HG03175 (cell line): Measurements from ENCODE around the gene RNF217.

Source experiments
- ATAC-seq: cut with Tn5 transposase; IDR thresholded peaks from one replicate; pipeline ENCODE4 v1.9.1; 2021; ENCODE audit warnings: mild to moderate bottlenecking, moderate library complexity; ENCODE audit not compliant: unreplicated experiment

Gene RNF217

DNA sequence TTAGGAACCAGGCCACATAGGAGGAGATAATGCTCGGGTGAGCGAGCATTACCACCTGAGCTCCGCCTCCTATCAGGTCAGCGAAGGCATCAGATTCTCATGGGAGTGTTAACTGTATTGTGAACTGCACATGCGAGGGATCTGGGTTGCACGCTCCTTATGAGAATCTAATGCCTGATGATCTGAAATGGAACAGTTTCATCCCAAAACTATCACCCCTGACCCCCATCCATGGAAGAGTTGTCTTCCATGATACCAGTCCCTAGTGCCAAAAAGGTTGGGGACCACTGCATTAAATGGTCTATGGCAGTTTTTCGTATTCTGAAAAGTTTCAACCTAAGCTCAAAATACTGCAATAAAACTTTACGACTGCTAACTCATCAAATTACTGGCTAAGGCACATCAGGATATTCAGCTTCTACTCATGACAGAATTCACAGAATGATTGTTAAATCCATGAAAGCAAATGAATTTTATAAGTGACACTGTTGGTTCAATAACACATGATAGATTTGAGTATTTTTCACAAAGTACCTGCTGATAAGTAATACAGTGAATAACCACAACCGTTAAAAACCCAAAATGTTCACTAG is 25.9 kb downstream of the RNF217 start:
- ATAC-seq: no peak

DNA sequence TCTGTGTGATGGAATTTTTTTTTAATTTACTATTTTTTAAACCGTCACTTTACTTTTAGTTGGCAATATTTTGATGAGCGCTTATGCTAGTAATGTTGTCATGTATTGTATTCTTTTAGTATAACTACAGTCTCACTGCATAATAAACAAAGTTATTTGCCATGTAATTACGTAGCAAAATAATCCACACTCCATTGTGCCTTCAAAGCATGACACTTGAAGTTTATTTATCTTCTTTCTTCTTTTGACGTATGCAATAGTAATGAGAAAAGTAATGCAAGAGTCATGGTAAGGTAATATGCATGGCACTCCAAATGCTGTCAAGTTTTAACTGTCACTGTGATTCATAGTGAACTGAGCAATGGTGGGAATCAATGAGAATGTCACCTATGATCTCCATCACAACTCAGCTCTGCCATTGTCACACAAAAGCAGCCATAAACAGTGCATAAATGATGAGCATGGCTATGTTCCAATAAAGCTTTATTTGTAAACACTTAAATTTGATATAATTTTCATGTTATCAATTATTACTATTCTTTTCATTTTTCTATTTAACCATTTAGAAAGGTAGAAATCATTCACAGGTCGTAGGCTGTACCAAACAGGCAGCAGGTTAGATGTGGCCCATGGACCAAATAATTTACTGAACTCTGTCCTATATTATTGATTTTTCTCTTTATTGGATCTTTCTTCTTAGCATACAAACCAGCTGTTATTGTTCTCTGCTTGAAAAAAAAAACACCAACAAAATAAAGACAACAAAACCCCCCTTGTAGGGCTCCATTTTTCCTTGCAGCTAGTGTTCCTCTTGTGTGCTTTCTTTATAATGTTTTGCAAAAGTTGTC is 27.1 kb downstream of the RNF217 start:
- ATAC-seq: no peak

GRCh38 chr6:124990988-124991387 is 28.8 kb downstream of the RNF217 start:
- ATAC-seq: no peak

GRCh38 chr6:124991764-124992295 is 29.6 kb downstream of the RNF217 start:
- no peak for ATAC-seq

- no peak for ATAC-seq
These were observed 31.1 kb downstream of the RNF217 start for GRCh38 chr6:124993327-124993726.

DNA sequence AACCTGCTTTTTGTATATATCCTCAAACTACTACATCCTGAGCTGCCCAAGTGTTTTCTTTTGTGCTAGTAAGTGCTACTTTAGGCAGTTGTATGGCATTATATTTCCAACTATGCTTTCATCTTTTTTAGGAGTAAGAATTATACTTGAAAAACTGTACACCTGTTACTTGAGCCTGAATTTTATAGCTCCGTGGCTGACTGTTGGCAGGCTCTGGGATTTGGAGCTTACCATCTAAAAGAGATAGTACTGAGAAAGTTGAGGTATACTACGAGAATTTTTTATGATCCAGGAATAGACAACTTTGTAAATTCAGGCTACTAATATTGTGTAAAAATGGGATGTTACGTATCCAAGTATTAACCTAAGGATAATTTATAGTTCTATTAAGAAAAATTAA is 32.4 kb downstream of the RNF217 start:
- ATAC-seq: no peak

- no peak for ATAC-seq
These were observed 32.9 kb downstream of the RNF217 start for GRCh38 chr6:124995131-124995530.

GRCh38 chr6:124995645-124996325 is 33.5 kb downstream of the RNF217 start:
- no peak for ATAC-seq

- ATAC-seq: no peak
These were observed 34.2 kb downstream of the RNF217 start for GRCh38 chr6:124996411-124996810.

DNA sequence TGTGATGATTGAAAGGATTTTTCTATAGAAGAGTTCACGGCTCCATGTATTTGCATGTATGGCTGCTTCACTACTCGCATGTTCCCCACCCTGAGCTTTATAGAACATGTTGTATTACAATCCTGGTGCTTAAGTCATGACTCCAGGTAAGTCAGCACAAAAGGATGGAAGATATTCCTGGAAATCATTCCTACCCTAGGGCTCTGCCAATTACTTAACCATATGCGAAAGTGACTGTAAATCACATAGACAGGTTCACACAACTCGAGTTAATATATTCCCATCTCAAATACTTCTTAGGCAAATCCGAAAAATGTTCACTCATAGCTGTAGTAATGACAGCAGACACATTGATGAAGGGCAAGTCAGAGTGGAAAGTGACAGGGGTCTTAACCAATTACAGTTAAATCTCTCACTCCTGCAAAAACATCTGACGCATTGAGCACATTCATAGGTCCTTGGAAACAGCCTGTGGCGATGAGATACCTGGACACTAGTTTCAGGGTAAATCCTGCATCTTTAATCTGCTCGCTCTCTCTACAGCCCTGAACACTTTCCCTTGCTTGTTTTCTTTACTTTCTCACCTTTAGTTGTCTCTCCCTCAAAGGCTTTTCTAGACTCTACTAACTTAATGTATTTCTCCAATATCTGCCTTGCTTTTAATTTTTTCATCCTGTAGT is 35.1 kb downstream of the RNF217 start:
- ATAC-seq: no peak

- no peak for ATAC-seq
These were observed 37.0 kb downstream of the RNF217 start for GRCh38 chr6:124999105-124999764.

DNA sequence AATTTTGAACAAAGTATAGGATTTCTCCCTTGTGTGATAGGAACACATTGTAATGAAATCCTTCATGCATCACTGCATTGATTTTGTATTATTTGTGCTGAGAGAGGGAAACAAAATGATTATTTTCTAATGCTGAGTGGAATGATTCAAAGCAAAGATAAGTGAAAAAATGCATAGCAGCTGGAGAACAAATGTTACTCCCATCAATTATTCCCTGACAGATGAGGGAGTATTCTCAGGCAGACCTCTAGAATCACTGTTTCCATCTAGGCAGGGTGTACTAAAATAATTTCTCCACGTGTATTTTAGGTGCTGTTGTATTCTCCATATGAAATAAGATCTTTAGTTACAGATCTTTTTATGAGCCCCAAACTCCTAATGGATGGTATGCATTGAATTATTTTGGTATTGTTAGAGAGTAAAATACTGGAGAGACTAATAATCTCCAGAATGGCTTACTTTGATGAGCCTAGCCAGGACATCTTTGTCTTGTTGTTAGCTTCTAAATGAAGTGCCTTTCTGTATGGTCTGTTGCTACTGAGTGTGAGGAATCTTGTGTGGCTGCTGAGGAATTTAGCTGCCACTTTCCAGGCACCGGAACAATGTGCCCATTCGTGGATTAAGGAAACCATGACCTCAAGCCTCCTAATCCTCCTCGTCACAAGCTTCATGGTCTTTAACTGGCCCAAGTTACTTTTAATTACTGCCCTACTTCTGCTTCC is 39.6 kb downstream of the RNF217 start:
- ATAC-seq: no peak

DNA sequence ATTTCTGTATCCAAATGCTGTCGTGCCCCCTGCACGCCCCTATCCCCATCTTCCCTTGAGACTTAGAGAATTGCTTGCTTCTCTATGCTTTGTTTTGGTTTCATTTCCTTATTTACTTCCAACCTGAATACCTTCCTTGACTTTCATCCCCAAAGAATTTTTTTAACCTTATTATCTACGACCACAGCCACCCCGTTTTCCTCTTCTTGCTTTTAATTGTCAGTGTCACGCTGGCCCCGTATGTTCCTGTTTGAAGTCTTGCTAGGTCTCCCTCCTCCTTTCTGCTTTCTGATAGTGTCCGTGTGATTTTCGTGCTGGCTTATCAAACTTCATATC is 40.1 kb downstream of the RNF217 start:
- no peak for ATAC-seq

DNA sequence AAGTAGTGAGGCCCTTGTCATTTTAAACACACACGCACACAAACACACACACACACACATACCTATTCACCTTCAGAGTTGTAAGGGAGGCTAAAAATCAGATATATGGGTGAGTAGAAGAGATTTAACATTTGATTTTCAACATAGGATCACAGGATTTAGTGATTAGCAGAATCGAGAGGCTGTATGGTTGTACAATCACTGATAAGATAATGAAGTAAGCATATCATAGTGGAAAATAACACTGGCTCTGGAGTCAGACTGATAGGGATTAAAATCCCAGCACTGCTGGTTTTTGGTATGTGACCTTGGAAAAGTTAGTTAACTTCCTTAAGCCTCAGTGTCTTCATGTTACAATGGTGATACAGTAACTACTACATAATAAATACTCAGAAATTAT is 40.8 kb downstream of the RNF217 start:
- no peak for ATAC-seq

DNA sequence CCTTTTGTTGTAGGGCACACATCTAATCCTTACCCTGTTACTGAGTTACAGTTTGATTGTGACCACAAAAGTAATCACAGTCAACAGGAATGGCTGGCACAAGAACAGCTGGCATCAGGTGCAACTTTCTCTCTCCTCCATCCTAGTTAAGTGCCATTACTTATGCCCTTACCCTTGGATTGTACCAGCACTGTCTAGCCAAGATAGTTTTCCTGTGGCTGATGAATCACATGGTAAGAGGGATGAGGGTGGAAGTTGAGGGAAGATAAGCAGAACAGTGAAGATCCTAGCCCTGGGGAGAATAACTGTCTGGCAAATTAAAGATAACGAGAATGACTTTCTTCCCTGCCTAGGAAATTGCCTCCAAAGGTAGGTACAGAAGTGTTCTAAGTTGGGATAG is 42.0 kb downstream of the RNF217 start:
- no peak for ATAC-seq

GRCh38 chr6:125004797-125005595 is 42.8 kb downstream of the RNF217 start:
- ATAC-seq: no peak

DNA sequence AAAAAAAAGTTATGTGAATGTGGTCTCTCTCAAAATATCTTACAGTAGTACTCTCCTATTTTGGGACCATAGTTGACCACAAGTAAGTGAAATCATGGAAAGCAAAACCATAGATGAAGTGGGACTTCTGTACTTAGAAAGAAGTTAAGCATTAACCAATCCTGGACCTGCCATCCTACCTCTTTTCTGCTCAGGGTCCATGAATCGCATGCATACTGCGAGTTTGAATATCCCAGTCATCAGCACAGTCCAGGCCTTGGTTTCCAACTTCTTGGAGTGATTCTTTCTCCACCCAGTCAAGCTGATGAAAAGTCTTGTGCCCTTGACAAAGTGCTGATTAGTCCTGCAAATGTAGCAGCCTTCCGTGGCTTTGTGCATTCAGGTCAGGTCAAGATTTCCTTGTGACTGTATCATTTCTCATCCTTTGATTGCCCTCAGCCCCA is 46.0 kb downstream of the RNF217 start:
- ATAC-seq: no peak

GRCh38 chr6:125008957-125009356 is 46.7 kb downstream of the RNF217 start:
- no peak for ATAC-seq

- no peak for ATAC-seq
These were observed 47.3 kb downstream of the RNF217 start for GRCh38 chr6:125009578-125009977.
